ENCODE measurements around the gene LRRC17.

The LRRC17 gene

DNA sequence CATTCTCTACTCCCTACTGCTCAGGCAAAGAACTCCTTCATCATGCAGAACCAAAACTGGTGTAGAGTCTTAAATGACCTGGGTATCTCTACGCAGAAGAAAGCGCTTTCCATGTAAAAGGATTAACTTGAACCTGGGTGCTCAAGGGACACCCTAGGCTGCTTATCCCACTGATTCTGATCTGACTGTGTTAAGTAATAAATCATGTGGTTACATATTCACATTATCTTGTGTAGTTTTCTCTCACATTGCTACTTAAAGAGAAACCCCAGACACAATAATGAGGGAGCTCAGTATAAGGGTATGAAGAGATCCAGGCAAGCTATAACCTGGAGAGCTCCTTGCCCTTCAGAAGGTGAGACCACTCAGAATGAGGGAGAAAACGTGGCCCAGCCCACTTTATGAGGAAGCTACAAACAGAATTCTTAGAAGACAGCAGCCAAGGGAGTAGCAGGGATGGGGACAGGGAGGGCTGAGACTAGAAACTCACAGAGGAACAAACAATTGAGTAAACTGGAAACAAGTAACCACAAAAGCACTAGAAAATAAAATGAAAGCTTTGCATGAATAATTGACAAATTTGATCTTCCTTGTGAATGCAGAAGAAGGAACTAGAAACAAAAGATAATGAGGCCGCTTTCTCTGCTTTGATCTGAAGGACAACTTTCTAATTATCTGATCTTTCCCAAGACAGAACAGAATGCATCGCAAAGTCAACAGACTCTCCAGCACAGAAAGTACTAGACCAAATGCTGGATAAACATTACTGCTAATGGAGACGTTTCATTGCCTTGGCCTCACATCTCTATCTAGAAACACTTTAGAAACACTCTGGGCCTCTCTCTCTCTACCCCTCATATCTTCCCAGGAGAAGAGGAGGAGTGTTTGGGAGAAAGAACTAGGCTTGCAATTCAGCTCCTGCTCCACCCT, 76.1 kb downstream of the LRRC17 start:
- H3K27ac ChIP-seq (ENCODE audit: low read depth, low read length, poor library complexity, severe bottlenecking): no peak overlapping the region

GRCh38 chr7:102990642-102991041, 77.8 kb downstream of the LRRC17 start:
- TF ChIP-seq EZH2 (IDR thresholded peaks at IDR 0.05; ENCODE audit: borderline replicate concordance, low read length): no peak
- TF ChIP-seq, protein P1, sequence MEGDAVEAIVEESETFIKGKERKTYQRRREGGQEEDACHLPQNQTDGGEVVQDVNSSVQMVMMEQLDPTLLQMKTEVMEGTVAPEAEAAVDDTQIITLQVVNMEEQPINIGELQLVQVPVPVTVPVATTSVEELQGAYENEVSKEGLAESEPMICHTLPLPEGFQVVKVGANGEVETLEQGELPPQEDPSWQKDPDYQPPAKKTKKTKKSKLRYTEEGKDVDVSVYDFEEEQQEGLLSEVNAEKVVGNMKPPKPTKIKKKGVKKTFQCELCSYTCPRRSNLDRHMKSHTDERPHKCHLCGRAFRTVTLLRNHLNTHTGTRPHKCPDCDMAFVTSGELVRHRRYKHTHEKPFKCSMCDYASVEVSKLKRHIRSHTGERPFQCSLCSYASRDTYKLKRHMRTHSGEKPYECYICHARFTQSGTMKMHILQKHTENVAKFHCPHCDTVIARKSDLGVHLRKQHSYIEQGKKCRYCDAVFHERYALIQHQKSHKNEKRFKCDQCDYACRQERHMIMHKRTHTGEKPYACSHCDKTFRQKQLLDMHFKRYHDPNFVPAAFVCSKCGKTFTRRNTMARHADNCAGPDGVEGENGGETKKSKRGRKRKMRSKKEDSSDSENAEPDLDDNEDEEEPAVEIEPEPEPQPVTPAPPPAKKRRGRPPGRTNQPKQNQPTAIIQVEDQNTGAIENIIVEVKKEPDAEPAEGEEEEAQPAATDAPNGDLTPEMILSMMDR (IDR thresholded peaks at IDR 0.05; ENCODE audit: low read length): no peak
- H3K9ac ChIP-seq (ENCODE audit: low read length): no peak overlapping the region
- no peaks in the 10 kb centered on the region for H3K36me3 ChIP-seq (ENCODE audit: insufficient read depth, low read length)

More for the DNA sequence above, 76.1 kb downstream of the LRRC17 start:
- Histone ChIP-seq H3K9me2 (ENCODE audit: low read depth, low read length) (no peaks in the 10 kb centered on the region), H3K4me3 (ENCODE audit: low read depth, low read length, poor library complexity, severe bottlenecking) (no peak overlapping the region), H3K4me2 (ENCODE audit: low read length) (no peak overlapping the region), H3F3A (ENCODE audit: insufficient read depth, low read length) (no peaks in the 10 kb centered on the region), H4K20me1 (ENCODE audit: insufficient read depth, low read length) (no peaks in the 10 kb centered on the region), H3K79me2 (ENCODE audit: insufficient read depth, low read length) (no peaks in the 10 kb centered on the region), H2AFZ (ENCODE audit: low read length) (no peak overlapping the region), H3K9me3 (ENCODE audit: low read length) (no peaks in the 10 kb centered on the region), H3K36me3 (ENCODE audit: insufficient read depth, low read length) (no peaks in the 10 kb centered on the region), H3K9ac (ENCODE audit: low read length) (no peak overlapping the region), H3K27me3 (ENCODE audit: insufficient read depth, low read length) (no peaks in the 10 kb centered on the region), H3K4me1 (ENCODE audit: insufficient read depth, low read length, severe bottlenecking) (no peaks in the 10 kb centered on the region)
- TF ChIP-seq, protein P1 (IDR thresholded peaks at IDR 0.05; ENCODE audit: low read length): no peak
- no peak for TF ChIP-seq EZH2 (IDR thresholded peaks at IDR 0.05; ENCODE audit: borderline replicate concordance, low read length)

DNA sequence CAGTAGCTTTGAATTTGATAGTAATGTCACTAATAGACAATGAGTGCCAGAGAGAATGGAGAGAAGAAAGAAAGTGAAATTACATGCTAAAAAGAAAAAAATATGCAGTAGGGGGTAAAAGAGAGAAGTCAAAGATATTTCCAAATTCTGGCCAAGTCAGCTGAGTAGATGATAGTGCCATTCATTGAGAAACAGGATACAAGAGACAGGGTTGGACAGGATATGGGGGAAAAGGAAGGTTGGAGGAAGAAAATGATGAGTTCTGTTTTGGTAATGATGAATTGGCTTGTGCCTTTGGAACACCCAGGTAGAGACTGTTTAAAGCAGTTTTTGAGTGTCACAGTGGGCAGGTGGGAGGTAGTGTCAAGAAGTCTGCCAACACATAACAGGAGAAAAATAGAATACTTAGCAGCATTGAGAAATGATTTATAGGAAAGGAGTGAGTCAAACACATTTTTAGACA, 78.3 kb downstream of the LRRC17 start:
- H3F3A ChIP-seq (ENCODE audit: insufficient read depth, low read length): no peaks in the 10 kb centered on the region
- H3K9me2 ChIP-seq (ENCODE audit: low read depth, low read length): no peaks in the 10 kb centered on the region
- H3K4me1 ChIP-seq (ENCODE audit: insufficient read depth, low read length, severe bottlenecking): no peaks in the 10 kb centered on the region
- H3K27me3 ChIP-seq (ENCODE audit: insufficient read depth, low read length): no peaks in the 10 kb centered on the region
- no peak overlapping the region for H2AFZ ChIP-seq (ENCODE audit: low read length)
- no peak for TF ChIP-seq EZH2 (IDR thresholded peaks at IDR 0.05; ENCODE audit: borderline replicate concordance, low read length)
- TF ChIP-seq, protein P1 (IDR thresholded peaks at IDR 0.05; ENCODE audit: low read length): no peak
- no peak overlapping the region for H3K9ac ChIP-seq (ENCODE audit: low read length)
- H3K4me2 ChIP-seq (ENCODE audit: low read length): no peak overlapping the region
- no peak overlapping the region for H3K27ac ChIP-seq (ENCODE audit: low read depth, low read length, poor library complexity, severe bottlenecking)
- no peaks in the 10 kb centered on the region for H4K20me1 ChIP-seq (ENCODE audit: insufficient read depth, low read length)
- peaks cover 6% of the 10 kb centered on the region; the same call in 1 of the 2 replicates for H3K9me3 ChIP-seq (ENCODE audit: low read length)
- no peak overlapping the region for H3K4me3 ChIP-seq (ENCODE audit: low read depth, low read length, poor library complexity, severe bottlenecking)
- H3K36me3 ChIP-seq (ENCODE audit: insufficient read depth, low read length): no peaks in the 10 kb centered on the region
- H3K79me2 ChIP-seq (ENCODE audit: insufficient read depth, low read length): no peaks in the 10 kb centered on the region

More at GRCh38 chr7:102990642-102991041, 77.8 kb downstream of the LRRC17 start:
- Histone ChIP-seq H3K9me2 (ENCODE audit: low read depth, low read length) (no peaks in the 10 kb centered on the region), H3K4me2 (ENCODE audit: low read length) (no peak overlapping the region), H3K27me3 (ENCODE audit: insufficient read depth, low read length) (no peaks in the 10 kb centered on the region), H2AFZ (ENCODE audit: low read length) (no peak overlapping the region), H3K4me1 (ENCODE audit: insufficient read depth, low read length, severe bottlenecking) (no peaks in the 10 kb centered on the region), H3K4me3 (ENCODE audit: low read depth, low read length, poor library complexity, severe bottlenecking) (no peak overlapping the region), H3K79me2 (ENCODE audit: insufficient read depth, low read length) (no peaks in the 10 kb centered on the region), H3K9me3 (ENCODE audit: low read length) (peaks cover 6% of the 10 kb centered on the region; the same call in 1 of the 2 replicates), H3K27ac (ENCODE audit: low read depth, low read length, poor library complexity, severe bottlenecking) (no peak overlapping the region), H4K20me1 (ENCODE audit: insufficient read depth, low read length) (no peaks in the 10 kb centered on the region), H3F3A (ENCODE audit: insufficient read depth, low read length) (no peaks in the 10 kb centered on the region)
